GM19463 (cell line): ENCODE data around the gene ADGRD2.

Experiments used
- ATAC-seq: cut with Tn5 transposase; IDR thresholded peaks from one replicate; pipeline ENCODE4 v1.9.1; 2021; ENCODE audit warnings: mild to moderate bottlenecking, moderate library complexity; ENCODE audit not compliant: unreplicated experiment

Gene ADGRD2

GRCh38 chr9:124477648-124478285 lies 27.5 kb downstream of the ADGRD2 start:
- ATAC-seq = no peak

- ATAC-seq = no peak
Measured at GRCh38 chr9:124478354-124478753, 28.1 kb downstream of the ADGRD2 start.

GRCh38 chr9:124479371-124479770 lies 29.1 kb downstream of the ADGRD2 start:
- ATAC-seq = no peak

- ATAC-seq = no peak
Measured at GRCh38 chr9:124479947-124480620, 29.8 kb downstream of the ADGRD2 start.

GRCh38 chr9:124480621-124480981 lies 30.4 kb downstream of the ADGRD2 start:
- ATAC-seq = no peak

- no peak for ATAC-seq
Measured at GRCh38 chr9:124481115-124481514, 30.9 kb downstream of the ADGRD2 start.

- ATAC-seq = no peak
Measured at GRCh38 chr9:124482431-124483031, 32.3 kb downstream of the ADGRD2 start.

GRCh38 chr9:124483481-124483880 lies 33.2 kb downstream of the ADGRD2 start:
- ATAC-seq = no peak

- ATAC-seq = no peak
Measured at GRCh38 chr9:124485201-124485600, 35.0 kb downstream of the ADGRD2 start.

GRCh38 chr9:124485936-124486335 lies 35.7 kb downstream of the ADGRD2 start:
- no peak for ATAC-seq

GRCh38 chr9:124486778-124487259 lies 36.6 kb downstream of the ADGRD2 start:
- no peak for ATAC-seq

GRCh38 chr9:124487260-124488182 lies 37.3 kb downstream of the ADGRD2 start:
- no peak for ATAC-seq

GRCh38 chr9:124488641-124489210 lies 38.5 kb downstream of the ADGRD2 start:
- ATAC-seq = no peak

GRCh38 chr9:124489222-124489621 lies 39.0 kb downstream of the ADGRD2 start:
- no peak for ATAC-seq

GRCh38 chr9:124490004-124490403 lies 39.8 kb downstream of the ADGRD2 start:
- ATAC-seq = no peak

- ATAC-seq = no peak
Measured at GRCh38 chr9:124491049-124491975, 41.1 kb downstream of the ADGRD2 start.

- no peak for ATAC-seq
Measured at GRCh38 chr9:124492818-124493217, 42.6 kb downstream of the ADGRD2 start.

GRCh38 chr9:124493218-124493617 lies 43.0 kb downstream of the ADGRD2 start:
- no peak for ATAC-seq

GRCh38 chr9:124493794-124494479 lies 43.7 kb downstream of the ADGRD2 start:
- ATAC-seq = peak; percentile 76
